Stimulated activated CD4-positive, alpha-beta T cell treated with anti-CD3 and anti-CD28 coated beads, Interleukin-15, amount 100 ng/mL, for 24 hours (primary cell): ENCODE results near the gene ID1.
"Not testable (repeated sequence)": the region's sequence is repeated elsewhere in the genome, so short reads cannot be mapped to it uniquely, and the experiment has no call there.

Experiments used
- DNase-seq: peaks from one replicate; pipeline ENCODE4 v3.0.0-alpha.2; 2020

Gene ID1

GRCh38 chr20:31573555-31574321 lies 31.4 kb upstream of the ID1 start:
- DNase-seq = no peak

GRCh38 chr20:31574986-31575385 lies 30.1 kb upstream of the ID1 start:
- not testable (repeated sequence) for DNase-seq

GRCh38 chr20:31576751-31577150 lies 28.3 kb upstream of the ID1 start:
- no peak for DNase-seq

GRCh38 chr20:31577194-31577593 lies 27.9 kb upstream of the ID1 start:
- no peak for DNase-seq

- no peak for DNase-seq
These were observed 26.5 kb upstream of the ID1 start for GRCh38 chr20:31578448-31579138.

GRCh38 chr20:31579245-31579644 lies 25.8 kb upstream of the ID1 start:
- no peak for DNase-seq

- DNase-seq = not testable (repeated sequence)
These were observed 25.0 kb upstream of the ID1 start for GRCh38 chr20:31579941-31580651.

- DNase-seq = no peak
These were observed 24.4 kb upstream of the ID1 start for GRCh38 chr20:31580706-31581105.

- no peak for DNase-seq
These were observed 23.7 kb upstream of the ID1 start for GRCh38 chr20:31581391-31581790.

GRCh38 chr20:31587545-31588389 lies 17.3 kb upstream of the ID1 start:
- peak; percentile 36 for DNase-seq

GRCh38 chr20:31590717-31591225 lies 14.3 kb upstream of the ID1 start:
- no peak for DNase-seq

GRCh38 chr20:31593221-31594001 lies 11.7 kb upstream of the ID1 start:
- no peak for DNase-seq

GRCh38 chr20:31594002-31594557 lies 11.0 kb upstream of the ID1 start:
- no peak for DNase-seq

- DNase-seq = no peak
These were observed 10.3 kb upstream of the ID1 start for GRCh38 chr20:31594558-31595379.

GRCh38 chr20:31595380-31595653 lies 9.8 kb upstream of the ID1 start:
- no peak for DNase-seq

- DNase-seq = no peak
These were observed 9.3 kb upstream of the ID1 start for GRCh38 chr20:31595654-31596411.

- not testable (repeated sequence) for DNase-seq
These were observed 8.7 kb upstream of the ID1 start for GRCh38 chr20:31596412-31596715.

GRCh38 chr20:31596831-31597480 lies 8.1 kb upstream of the ID1 start:
- DNase-seq = no peak

GRCh38 chr20:31597481-31597855 lies 7.6 kb upstream of the ID1 start:
- DNase-seq = no peak

- no peak for DNase-seq
These were observed 2.7 kb upstream of the ID1 start for GRCh38 chr20:31602431-31602778.
